GM18511 (cell line): ENCODE measurements around the gene GOLGA1.
"Not testable (repeated sequence)": the region's sequence is repeated elsewhere in the genome, so short reads cannot be mapped to it uniquely, and the experiment has no call there.

ENCODE experiments used
- ATAC-seq: cut with Tn5 transposase; IDR thresholded peaks from one replicate; pipeline ENCODE4 v1.9.1; 2021; ENCODE audit warnings: mild to moderate bottlenecking, moderate library complexity; ENCODE audit not compliant: unreplicated experiment

GOLGA1 gene

DNA sequence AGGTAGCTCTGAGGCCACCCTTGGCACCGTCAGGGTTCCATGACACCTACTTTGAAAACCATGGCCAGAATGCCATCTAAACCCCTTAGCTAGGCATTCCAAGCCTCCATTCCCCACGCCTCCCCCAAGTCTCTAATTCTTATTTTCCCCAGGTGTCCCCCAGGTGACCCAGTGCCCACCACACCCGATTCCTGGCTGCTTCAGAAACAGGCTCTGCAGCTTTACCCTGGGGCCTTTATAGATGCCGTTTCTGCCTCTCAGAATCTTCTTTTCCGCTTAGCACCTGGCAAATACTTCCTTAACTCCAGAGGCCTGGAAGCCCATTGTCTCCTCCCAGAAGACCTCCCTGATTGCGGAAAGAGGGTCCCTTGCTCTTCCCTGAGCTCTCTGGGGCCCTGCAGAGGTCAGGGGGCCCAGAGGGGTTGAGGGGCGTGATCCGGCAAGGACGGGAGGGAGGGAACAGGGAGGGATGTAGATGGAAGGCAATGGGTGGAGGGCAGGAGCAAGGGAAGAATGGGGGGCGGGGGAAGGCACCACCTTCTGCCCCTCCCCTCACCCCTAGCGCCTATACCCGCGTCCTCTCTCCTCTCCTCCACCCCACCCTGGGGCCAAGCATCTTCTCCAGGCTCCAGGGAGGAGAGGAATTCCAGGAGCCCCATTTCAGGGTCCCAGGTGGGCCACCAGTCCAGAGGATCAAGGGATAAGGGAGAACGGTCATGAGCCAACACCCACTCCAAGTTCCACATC, 99.6 kb downstream of the GOLGA1 start:
- ATAC-seq, result no peak

DNA sequence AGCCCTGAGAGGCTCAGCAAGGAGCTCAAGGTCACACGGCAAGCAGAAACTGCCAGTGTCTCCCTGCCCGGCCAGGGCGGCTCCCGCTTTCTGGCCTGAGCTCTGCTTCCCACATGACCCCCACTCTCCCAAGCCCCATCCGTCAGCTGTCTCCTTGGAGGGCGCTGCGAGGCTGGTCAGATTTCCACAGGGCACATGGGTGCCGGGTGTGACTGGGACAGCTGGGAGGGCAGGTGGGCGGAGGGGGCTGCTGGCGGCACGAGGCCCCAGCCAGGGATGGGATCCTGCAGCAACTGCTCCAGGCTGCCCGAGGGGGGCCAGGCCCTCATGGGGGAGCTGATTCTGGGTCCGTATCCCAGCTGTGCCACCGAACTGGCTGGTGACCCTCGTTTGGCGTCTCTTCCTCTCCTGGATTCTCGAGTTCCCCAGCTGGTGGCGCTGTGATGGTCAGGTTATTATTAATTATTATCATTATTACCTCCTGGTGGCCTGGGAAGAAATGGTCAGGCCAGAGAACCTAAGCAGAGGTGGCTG, 100.5 kb downstream of the GOLGA1 start:
- no peak for ATAC-seq

DNA sequence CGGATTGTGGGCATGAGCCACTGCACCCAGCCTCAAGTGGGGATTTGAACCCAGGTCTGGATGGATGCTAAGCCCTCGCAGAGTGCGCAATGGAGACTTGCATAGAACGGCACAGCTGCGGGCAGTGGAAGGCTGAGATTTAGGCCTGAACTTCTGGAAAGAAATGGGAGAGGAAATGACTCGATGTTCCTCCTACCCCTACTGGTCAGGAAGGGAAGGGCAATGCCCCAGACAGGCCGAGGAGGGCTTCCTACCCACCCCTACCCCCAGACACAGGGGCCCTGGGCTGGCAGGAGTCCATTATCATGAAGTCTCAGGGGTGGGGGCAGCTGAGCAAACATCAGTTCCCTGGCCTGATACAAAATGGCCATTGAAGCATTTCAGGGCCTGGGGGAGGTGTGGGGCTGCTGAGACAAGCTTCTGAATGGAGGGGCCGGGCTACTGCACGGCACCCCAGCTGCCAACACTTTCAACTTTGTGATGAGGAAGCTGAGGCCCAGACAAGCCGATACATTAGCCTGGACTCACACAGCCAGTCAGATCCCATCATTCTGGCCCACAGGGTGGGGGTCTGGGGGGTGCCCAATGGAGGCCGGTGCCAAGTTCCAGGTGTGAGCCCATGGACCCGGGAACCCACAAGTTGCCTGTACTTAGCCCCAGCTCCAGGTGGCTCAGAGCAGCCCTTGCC, 101.1 kb downstream of the GOLGA1 start:
- ATAC-seq, result no peak

DNA sequence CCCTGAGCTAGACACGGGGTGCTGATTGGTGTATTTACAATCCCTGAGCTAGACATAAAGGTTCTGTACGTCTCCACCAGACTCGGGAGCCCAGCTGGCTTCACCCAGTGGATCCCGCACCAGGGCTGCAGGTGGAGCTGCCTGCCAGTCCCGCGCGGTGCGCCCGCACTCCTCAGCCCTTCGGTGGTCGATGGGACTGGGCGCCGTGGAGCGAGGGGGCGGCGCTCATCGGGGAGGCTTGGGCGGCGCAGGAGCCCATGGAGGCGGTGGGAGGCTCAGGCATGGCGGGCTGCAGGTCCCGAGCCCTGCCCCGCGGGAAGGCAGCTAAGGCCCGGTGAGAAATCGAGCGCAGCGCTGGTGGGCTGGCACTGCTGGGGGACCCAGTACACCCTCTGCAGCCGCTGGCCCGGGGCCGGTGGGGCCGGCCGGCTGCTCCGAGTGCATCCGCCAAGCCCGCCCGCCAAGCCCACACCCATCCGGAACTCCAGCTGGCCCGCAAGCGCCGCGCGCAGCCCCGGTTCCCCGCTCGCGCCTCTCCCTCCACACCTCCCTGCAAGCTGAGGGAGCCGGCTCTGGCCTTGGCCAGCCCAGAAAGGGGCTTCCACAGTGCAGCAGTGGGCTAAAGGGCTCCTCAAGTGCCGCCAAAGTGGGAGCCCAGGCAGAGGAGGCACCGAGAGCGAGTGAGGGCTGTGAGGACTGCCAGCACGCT, 102.2 kb downstream of the GOLGA1 start:
- ATAC-seq, result not testable (repeated sequence)

DNA sequence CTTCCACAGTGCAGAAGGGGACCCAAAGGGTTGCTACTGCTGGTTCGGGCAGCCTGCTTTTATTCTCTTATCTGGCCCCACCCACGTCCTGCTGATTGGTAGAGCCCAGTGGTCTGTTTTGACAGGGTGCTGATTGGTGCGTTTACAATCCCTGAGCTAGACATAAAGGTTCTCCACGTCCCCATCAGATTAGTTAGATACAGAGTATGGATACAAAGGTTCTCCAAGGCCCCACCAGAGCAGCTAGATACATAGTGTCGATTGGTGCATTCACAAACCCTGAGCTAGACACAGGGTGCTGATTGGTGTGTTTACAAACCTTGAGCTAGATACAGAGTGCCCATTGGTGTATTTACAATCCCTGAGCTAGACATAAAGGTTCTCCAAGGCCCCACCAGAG, 102.8 kb downstream of the GOLGA1 start:
- ATAC-seq, result not testable (repeated sequence)

DNA sequence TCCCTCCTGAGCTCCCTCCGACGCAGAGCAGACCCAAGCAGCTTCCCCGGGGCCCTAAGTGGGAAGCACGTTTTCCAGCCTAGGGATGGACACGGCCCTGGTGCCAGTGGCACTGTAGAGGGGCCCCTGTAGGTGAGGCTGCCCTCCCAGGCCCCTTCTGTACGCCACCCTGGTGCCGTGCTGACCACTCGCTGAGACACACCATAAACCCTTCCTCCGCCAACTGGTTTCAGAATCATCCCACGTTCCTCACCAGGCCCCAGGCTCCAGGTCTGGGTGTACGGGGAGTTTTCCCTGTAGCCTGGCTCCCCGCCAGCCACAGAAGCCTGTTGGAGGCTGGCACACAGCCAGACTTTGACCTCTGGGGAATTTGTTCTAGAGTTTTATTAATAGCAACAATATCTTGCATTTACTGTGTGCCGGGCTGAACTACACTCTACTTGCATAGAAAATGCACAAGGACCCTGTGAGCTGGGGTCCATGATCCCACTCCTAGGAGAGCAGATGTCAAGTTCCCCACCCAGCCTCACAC, 105.8 kb downstream of the GOLGA1 start:
- no peak for ATAC-seq

DNA sequence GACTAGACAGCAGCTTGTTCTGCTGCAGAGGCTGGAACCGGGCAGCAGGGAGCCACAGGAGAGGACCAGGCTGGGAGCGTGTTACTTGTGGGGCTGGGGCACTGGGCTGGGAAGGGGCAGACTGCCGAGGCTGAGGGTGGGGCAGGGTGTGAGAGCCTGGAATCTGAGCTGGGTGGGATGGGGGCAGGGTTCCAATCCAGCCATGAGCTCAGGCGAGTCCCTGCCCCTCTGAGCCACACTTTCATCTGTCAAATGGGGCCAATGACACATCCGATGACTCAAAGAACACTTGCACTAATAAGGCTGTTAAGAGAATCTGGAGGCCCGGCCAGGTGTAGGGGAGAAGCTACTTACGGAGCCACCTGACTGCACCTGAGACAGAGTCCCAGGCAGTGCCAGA, 106.3 kb downstream of the GOLGA1 start:
- no peak for ATAC-seq

DNA sequence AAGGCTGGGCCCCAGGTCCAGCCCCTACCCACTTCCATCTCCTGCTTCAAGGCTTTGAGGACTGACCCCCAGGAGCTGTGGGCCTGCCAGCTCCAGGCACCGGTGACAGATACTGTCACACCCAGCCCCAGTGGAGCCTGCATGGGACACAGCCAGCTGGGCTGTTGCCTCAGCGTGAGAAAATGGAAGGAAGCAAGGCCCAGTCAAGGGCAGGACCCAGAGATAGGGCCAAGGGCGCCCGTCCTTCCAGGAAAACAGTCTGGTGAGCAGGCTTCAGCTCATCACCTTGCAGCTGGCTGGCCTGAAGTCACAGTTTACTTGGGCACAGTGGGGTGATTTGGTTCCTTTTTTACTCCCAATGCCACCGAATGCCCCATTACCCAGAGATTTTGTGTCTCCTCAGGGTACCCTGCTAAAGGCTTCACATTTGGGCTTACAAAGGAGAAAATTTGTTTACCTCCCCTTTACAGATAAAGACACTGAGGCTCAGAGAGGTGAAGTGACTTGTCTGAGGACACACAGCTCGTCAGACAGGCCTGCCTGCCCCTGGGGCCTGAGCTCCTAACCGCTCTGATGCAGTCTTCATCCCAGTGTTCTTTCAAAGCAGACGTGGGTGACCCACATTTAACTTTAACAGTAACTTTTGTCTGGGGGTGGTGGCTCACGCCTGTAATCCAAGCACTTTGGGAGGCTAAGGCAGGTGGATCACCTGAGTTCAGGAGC, 109.1 kb downstream of the GOLGA1 start:
- no peak for ATAC-seq

DNA sequence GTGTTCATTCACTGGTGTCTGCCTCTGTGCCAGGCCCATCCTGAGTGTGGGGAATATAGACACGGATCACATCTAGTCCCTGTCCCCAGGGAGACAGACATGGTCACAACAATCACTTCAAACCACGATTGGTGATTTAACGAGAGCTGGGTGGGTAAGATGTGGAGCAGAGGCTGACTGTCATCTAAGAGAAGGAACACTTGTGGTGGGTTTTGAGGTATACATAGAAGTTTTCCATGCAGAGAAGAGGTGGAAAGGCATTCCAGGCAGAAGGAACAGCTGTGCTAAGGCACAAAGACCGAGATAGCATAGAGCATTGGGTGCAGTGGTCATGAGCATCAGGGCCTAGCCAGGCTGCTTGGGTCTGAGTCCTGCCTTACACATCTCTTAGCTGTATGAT, 110.3 kb downstream of the GOLGA1 start:
- no peak for ATAC-seq

DNA sequence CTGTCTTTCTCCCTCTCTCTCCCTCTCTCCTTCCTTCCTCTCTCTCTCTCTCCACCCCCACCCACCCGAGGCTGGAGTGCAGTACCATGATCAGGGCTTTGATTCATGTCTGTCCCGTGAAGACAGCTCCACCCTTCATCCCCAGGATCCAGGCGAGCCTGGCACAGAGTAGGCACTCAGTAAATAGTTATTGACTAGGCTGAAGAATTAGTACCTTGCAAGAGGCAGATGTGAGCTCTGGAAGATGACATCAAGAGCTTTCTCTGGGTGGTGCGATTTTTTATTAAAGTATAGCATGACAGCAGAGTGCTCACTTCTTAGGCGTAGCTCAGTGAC, 111.6 kb downstream of the GOLGA1 start:
- no peak for ATAC-seq

DNA sequence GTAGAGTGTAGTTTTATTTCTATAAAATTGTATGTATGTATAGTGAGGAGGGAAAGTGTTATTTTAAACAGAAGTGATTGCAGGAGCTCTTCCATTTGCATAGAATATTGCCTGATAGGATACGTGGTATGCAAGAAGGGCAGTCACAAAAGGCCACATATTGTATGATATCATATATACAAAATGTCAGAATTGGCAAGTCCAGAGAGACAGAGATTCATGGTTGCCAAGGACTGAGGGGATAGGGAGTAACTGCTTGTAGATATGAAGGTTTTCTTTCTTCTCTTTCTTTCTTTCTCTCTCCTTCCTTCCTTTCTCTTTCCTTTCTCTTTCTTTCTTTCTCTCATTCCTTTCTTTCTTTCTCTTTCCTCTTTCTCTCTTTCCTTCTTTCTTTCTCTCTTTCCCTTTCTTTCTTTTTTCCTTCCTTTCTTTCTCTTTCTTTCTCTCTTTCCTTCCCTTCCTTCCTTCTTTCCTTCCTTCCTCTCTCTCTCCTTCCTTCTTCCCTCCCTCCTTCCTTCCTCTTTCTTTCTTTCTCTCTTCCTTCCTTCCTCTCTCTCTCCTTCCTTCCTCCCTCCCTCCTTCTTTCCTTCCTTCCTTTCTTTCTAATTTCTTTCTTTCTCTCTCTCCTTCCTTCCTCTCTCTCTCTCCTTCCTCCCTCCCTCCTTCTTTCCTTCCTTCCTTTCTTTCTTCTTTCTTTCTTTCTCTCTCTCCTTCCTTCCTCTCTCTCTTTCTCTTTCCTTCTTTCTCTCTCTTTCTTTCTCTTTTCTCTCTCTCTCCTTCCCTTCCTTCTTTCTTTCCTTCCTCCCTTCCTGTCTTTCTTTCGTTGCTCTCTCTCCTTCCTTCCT, 112.2 kb downstream of the GOLGA1 start:
- ATAC-seq, result no peak
